Neural cell (in vitro differentiated cells): ENCODE data around the gene OSCP1. TPM values are rescaled to one million over a fixed set of nuclear protein-coding genes. Genes with fewer than 3 reads are reported as not detected.

Source experiments
- H2AFZ ChIP-seq: fragments of 200-600, 300-800 bp; sonication (generic), shearing (Covaris generic); 2 replicates; pipeline ENCODE4 v1.6.0; 2014; ENCODE audit warnings: low read depth, mild to moderate bottlenecking, antibody characterized with exemption, low read length, moderate library complexity
- H3F3A ChIP-seq: fragments of 200-600 bp; shearing (Covaris generic); 2 replicates; pipeline ENCODE4 v1.6.1; 2016; ENCODE audit warnings: mild to moderate bottlenecking, moderate library complexity, mixed read lengths, antibody characterized with exemption, low read length; ENCODE audit not compliant: insufficient read depth, poor library complexity, severe bottlenecking
- H3K27ac ChIP-seq: fragments of 200-600, 300-800 bp; sonication (generic), shearing (Covaris generic); 2 replicates; pipeline ENCODE4 v1.5.1; 2014; ENCODE audit warnings: mild to moderate bottlenecking, low read length, moderate library complexity
- H3K27me3 ChIP-seq: fragments of 300-800, 200-600 bp; sonication (generic), shearing (Covaris generic); 2 replicates; pipeline ENCODE4 v1.6.0; 2014; ENCODE audit warnings: mild to moderate bottlenecking, low read depth, low read length, moderate library complexity; ENCODE audit not compliant: insufficient read depth
- H3K36me3 ChIP-seq: fragments of 300-800, 200-600 bp; sonication (generic), shearing (Covaris generic); 2 replicates; pipeline ENCODE4 v1.5.1; 2014; ENCODE audit warnings: mild to moderate bottlenecking, antibody characterized with exemption, low read length, moderate library complexity; ENCODE audit not compliant: insufficient read depth
- H3K4me2 ChIP-seq: fragments of 300-800, 200-600 bp; sonication (generic), shearing (Covaris generic); 2 replicates; pipeline ENCODE4 v1.6.0; 2014; ENCODE audit warnings: mild to moderate bottlenecking, low read length
- H3K4me3 ChIP-seq: fragments of 300-800, 200-600 bp; sonication (generic), shearing (Covaris generic); 2 replicates; pipeline ENCODE4 v1.5.1; 2014; ENCODE audit warnings: mild to moderate bottlenecking, low read length, moderate library complexity
- H3K79me2 ChIP-seq: fragments of 200-600 bp; shearing (Covaris generic); replicated peaks from 2 replicates; pipeline ENCODE4 v1.6.0; 2014; ENCODE audit warnings: mild to moderate bottlenecking, low read length, moderate library complexity; ENCODE audit not compliant: insufficient read depth
- H3K9ac ChIP-seq: fragments of 300-800, 200-600 bp; sonication (generic), shearing (Covaris generic); 2 replicates; pipeline ENCODE4 v1.6.1; 2016; ENCODE audit warnings: mild to moderate bottlenecking, low read length, mixed read lengths
- H3K9me2 ChIP-seq: fragments of 200-600 bp; shearing (Covaris generic); 2 replicates; pipeline ENCODE4 v1.6.1; 2016; ENCODE audit warnings: mild to moderate bottlenecking, low read length, mixed read lengths; ENCODE audit not compliant: insufficient read depth
- H3K9me3 ChIP-seq: fragments of 200-600, 300-800 bp; sonication (generic), shearing (Covaris generic); 2 replicates; pipeline ENCODE4 v1.6.1; 2016; ENCODE audit warnings: mild to moderate bottlenecking, mixed run types, low read length, moderate library complexity, mixed read lengths
- H4K20me1 ChIP-seq: fragments of 200-600 bp; shearing (Covaris generic); 2 replicates; pipeline ENCODE4 v1.6.1; 2016; ENCODE audit warnings: mild to moderate bottlenecking, mixed run types; ENCODE audit not compliant: insufficient read depth
- CTCF ChIP-seq: fragments of 450-650 bp; IDR thresholded peaks from 2 replicates; pipeline ENCODE4 v1.5.1; 2014; ENCODE audit warnings: antibody characterized with exemption, mild to moderate bottlenecking, moderate library complexity; ENCODE audit not compliant: poor library complexity, severe bottlenecking
- EP300 ChIP-seq: fragments of 450-650 bp; conservative IDR thresholded peaks from 2 replicates; pipeline ENCODE4 v1.6.1; 2014; ENCODE audit warnings: antibody characterized with exemption, mild to moderate bottlenecking, moderate library complexity; ENCODE audit not compliant: poor library complexity, severe bottlenecking
- EZH2 ChIP-seq: fragments of 200-600, 300-800 bp; shearing (Covaris generic), sonication (generic); IDR thresholded peaks from 2 replicates; pipeline ENCODE4 v1.6.1; 2014; ENCODE audit warnings: antibody characterized with exemption, low read length, borderline replicate concordance, mild to moderate bottlenecking; ENCODE audit not compliant: insufficient read depth, poor library complexity, severe bottlenecking
- MXI1 ChIP-seq: fragments of 450-650 bp; conservative IDR thresholded peaks from 2 replicates; pipeline ENCODE4 v1.6.1; 2014; ENCODE audit warnings: antibody characterized with exemption, mild to moderate bottlenecking; ENCODE audit not compliant: poor library complexity, severe bottlenecking
- POLR2AphosphoS5 ChIP-seq: IDR thresholded peaks from 2 replicates; pipeline ENCODE4 v1.6.1; 2012
- RAD21 ChIP-seq: fragments of 450-650 bp; conservative IDR thresholded peaks from 2 replicates; pipeline ENCODE4 v1.6.1; 2014; ENCODE audit warnings: antibody characterized with exemption, mild to moderate bottlenecking, moderate library complexity
- REST ChIP-seq: IDR thresholded peaks from 2 replicates; pipeline ENCODE4 v1.6.1; 2012; ENCODE audit warnings: borderline replicate concordance
- SMC3 ChIP-seq: fragments of 450-650 bp; conservative IDR thresholded peaks from 2 replicates; pipeline ENCODE4 v1.6.1; 2014; ENCODE audit warnings: antibody characterized with exemption, mild to moderate bottlenecking, moderate library complexity; ENCODE audit not compliant: poor library complexity
- TAF1 ChIP-seq: IDR thresholded peaks from 2 replicates; pipeline ENCODE4 v1.6.1; 2012; ENCODE audit warnings: low read depth
- polyA plus RNA-seq: library from polyadenylated mRNA; depleted of rRNA; stranded (reverse); fragments of >200 nt; gene quantifications from 2 replicates; pipeline ENCODE4 v1.2.3, GENCODE V29; 2014

OSCP1 gene
- polyA plus RNA-seq, 1 donor from 2014 or later = 20.7 TPM

- Histone ChIP-seq H3F3A (no peaks in the 10 kb centered on the region), H4K20me1 (no peaks in the 10 kb centered on the region), H3K9me3 (no peaks in the 10 kb centered on the region), H2AFZ (no peak overlapping the region), H3K27me3 (no peaks in the 10 kb centered on the region), H3K79me2 (no peaks in the 10 kb centered on the region), H3K9ac (no peak overlapping the region), H3K9me2 (no peaks in the 10 kb centered on the region), H3K27ac (no peak overlapping the region), H3K36me3 (no peaks in the 10 kb centered on the region), H3K4me2 (no peak overlapping the region), H3K4me3 (no peak overlapping the region)
- no peak for TF ChIP-seq MXI1
- no peak for TF ChIP-seq REST
- no peak for TF ChIP-seq SMC3
- no peak for TF ChIP-seq EZH2
- TF ChIP-seq CTCF = no peak
Observed at GRCh38 chr1:36432616-36433015, 17.6 kb downstream of the OSCP1 start.

GRCh38 chr1:36425791-36426190, 24.5 kb downstream of the OSCP1 start:
- Histone ChIP-seq H3K79me2 (no peaks in the 10 kb centered on the region), H3K9ac (no peak overlapping the region), H3K9me3 (no peaks in the 10 kb centered on the region), H3K9me2 (no peaks in the 10 kb centered on the region), H2AFZ (no peak overlapping the region), H3K27ac (no peak overlapping the region), H3K4me3 (no peak overlapping the region), H3K27me3 (no peaks in the 10 kb centered on the region), H3K36me3 (no peaks in the 10 kb centered on the region), H4K20me1 (no peaks in the 10 kb centered on the region), H3F3A (no peaks in the 10 kb centered on the region), H3K4me2 (no peak overlapping the region)
- TF ChIP-seq CTCF (no peak), MXI1 (no peak), RAD21 (no peak), REST (no peak), EP300 (no peak), TAF1 (no peak), SMC3 (no peak), POLR2AphosphoS5 (no peak), EZH2 (no peak)
